GM12801 (cell line): Measurements from ENCODE around the gene LRFN2.

Experiments used
- TF ChIP-seq, protein P1 (sequence below): IDR thresholded peaks from one replicate; pipeline ENCODE4 v1.5.1; 2011; ENCODE audit warnings: control low read depth; ENCODE audit not compliant: insufficient read length; ENCODE audit errors: extremely low read depth

Gene LRFN2

DNA sequence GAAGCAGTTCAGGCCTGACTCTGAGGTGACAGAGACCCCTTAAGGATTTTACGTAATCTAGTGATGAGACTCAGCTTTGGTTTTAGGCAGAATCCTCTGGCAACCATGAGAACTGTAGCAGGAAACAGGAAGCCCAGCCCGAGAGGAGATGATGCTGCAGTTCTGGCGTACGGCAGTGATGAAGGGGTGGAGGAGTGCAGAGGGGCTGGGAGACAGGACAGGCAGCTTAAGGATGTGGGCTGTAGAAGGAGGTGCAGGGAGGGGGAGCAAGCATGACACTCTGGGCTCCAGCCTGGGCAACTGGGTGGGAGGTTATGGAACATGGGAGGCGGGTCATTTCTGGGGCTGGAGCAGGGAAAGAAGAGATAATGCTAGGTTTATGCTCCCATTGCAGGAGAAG, 67.1 kb downstream of the LRFN2 start:
- TF ChIP-seq, protein P1, sequence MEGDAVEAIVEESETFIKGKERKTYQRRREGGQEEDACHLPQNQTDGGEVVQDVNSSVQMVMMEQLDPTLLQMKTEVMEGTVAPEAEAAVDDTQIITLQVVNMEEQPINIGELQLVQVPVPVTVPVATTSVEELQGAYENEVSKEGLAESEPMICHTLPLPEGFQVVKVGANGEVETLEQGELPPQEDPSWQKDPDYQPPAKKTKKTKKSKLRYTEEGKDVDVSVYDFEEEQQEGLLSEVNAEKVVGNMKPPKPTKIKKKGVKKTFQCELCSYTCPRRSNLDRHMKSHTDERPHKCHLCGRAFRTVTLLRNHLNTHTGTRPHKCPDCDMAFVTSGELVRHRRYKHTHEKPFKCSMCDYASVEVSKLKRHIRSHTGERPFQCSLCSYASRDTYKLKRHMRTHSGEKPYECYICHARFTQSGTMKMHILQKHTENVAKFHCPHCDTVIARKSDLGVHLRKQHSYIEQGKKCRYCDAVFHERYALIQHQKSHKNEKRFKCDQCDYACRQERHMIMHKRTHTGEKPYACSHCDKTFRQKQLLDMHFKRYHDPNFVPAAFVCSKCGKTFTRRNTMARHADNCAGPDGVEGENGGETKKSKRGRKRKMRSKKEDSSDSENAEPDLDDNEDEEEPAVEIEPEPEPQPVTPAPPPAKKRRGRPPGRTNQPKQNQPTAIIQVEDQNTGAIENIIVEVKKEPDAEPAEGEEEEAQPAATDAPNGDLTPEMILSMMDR = no peak

DNA sequence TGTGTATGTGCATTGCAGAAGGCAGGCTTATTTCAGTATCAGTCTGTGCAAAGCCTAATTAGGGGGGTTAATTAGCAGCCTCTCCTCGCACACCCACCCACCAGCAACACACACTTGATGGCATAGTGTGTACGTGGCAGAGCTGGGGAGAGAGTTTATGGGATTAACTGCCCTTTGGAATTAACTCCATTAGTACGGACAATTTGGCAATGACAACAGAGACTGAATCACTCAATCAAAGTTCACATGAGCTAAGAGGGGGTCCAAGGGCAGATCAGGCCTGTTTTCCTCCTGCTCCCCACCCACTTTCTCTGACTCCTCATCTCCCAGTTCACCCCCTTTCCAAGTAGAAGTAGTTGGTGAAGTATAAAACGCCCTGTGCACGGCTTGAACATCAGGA, 69.5 kb downstream of the LRFN2 start:
- TF ChIP-seq, protein P1 = no peak

DNA sequence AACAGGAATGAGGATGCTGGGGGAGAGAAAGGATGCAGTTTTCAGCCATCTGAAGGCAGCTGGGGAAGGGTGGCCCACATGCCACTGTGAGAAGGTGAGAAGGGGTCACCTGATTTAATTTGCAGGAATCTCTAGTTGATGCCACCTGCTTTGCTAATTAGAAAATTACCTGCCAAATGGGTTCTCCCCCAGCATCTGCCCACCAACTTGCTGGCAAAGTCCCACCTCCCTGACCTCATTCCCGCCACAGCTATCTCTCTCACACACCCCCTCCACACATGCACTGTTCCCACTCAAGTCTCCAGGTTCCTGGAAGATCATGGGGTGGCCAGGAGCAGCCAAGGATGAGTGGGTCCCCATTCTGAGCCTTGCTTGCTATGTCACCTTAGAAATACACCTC, 70.7 kb downstream of the LRFN2 start:
- TF ChIP-seq, protein P1 = no peak

DNA sequence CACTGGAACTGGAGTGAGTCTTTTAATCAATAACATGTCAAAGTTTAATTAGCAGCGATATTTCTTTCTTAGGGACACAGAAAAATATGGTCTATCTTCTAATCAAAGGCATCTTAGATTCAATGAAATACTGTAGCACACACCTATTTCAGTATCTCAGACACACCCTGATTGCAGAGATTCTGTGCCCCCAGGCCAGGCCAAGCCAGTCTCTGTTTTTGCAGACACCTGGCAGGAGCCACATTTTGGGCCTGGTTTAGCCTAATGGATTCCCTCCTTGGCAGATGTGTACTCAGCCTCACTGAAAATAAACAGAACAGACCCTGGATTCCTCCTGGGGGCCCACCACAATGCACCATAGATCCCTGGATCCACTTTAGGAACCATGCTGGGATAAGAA, 74.8 kb downstream of the LRFN2 start:
- TF ChIP-seq, protein P1 = no peak

DNA sequence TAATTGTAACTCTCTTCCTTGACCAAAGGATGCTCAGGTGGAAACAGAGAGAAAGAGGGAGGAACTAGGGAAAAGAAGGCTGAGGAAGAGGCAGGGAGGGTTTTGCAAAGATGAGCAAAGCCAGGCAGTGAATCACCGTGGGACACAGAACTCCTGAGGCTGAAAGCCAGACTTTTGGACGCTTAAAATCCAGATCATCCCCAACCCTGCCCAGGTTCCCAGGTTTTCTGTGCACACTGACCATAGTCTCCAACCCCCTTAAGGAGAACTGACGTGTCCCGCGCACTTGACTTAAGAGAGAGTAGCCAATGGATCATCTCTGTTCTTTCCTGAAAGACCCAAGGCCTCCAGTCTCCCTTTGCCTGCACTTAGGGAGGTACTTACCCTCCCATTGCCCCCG, 75.3 kb downstream of the LRFN2 start:
- TF ChIP-seq, protein P1 = no peak

DNA sequence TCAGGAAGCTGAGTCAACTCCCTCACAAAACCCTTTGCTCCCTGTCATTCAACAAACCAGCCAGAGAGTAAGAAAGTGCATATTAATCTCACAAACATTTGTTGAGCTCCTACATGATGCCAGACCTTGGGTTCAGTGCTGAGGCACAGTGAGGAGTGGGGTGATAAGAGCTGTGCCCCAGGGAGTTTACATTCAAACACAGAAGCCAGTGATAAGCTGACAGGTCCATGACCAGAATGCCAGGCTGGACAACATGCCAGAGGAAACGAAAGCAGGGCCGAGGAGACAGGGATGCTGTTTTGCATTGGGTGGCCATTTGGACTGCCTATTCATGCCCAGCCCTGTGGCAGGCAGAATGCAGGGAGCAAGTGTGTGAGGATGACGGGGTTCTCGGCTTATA, 76.7 kb downstream of the LRFN2 start:
- TF ChIP-seq, protein P1 = no peak

DNA sequence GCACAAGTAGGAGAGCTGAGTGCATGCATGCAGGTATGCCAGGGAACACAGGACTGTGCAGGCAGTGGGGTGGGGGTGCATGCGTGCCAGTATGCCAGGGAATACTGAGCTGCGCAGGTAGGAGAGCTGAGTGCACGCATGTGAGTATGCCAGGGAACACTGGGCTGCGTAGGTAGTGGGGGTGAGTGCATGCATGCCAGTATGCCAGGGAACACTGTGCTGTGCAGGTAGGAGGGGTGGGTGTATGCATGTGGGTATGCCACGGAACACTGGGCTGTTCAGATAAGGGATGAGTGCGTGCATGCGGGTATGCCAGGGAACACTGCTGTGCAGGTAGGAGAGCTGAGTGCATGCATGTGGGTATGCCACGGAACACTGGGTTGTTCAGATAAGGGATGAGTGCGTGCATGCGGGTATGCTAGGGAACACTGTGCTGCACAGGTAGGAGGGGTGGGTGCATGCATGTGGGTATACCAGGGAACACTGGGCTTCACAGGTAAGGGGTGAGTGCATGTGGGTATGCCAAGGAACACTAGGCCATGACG, 77.4 kb downstream of the LRFN2 start:
- TF ChIP-seq, protein P1 = no peak
